SKM-1 (cell line): ENCODE results near the gene KRTAP5-11.
"Not testable (repeated sequence)": the region's sequence is repeated elsewhere in the genome, so short reads cannot be mapped to it uniquely, and the experiment has no call there.

Source experiments
- DNase-seq: peaks from one replicate; lab custom pipeline; 2025; ENCODE audit not compliant: unreplicated experiment; lab: John Stamatoyannopoulos, UW

The KRTAP5-11 gene

GRCh38 chr11:71581826-71582225, 849 bp downstream of the KRTAP5-11 start:
- no peak for DNase-seq

GRCh38 chr11:71580057-71581003, 2.3 kb downstream of the KRTAP5-11 start:
- peak; percentile 7 for DNase-seq

- not testable (repeated sequence) for DNase-seq
Observed at GRCh38 chr11:71579513-71579912, 3.2 kb downstream of the KRTAP5-11 start.

- DNase-seq: no peak
Observed at GRCh38 chr11:71577469-71578004, 5.1 kb downstream of the KRTAP5-11 start.

- DNase-seq: not testable (repeated sequence)
Observed at GRCh38 chr11:71576688-71577465, 5.8 kb downstream of the KRTAP5-11 start.

- no peak for DNase-seq
Observed at GRCh38 chr11:71575723-71576424, 6.8 kb downstream of the KRTAP5-11 start.

- DNase-seq: no peak
Observed at GRCh38 chr11:71574418-71574817, 8.3 kb downstream of the KRTAP5-11 start.

GRCh38 chr11:71572811-71573210, 9.9 kb downstream of the KRTAP5-11 start:
- DNase-seq: no peak

GRCh38 chr11:71571101-71571850, 11.4 kb downstream of the KRTAP5-11 start:
- DNase-seq: not testable (repeated sequence)

GRCh38 chr11:71568704-71569349, 13.8 kb downstream of the KRTAP5-11 start:
- no peak for DNase-seq

- DNase-seq: not testable (repeated sequence)
Observed at GRCh38 chr11:71567633-71568032, 15.0 kb downstream of the KRTAP5-11 start.

GRCh38 chr11:71566626-71567599, 15.8 kb downstream of the KRTAP5-11 start:
- DNase-seq: not testable (repeated sequence)

GRCh38 chr11:71566081-71566620, 16.5 kb downstream of the KRTAP5-11 start:
- DNase-seq: no peak

- DNase-seq: no peak
Observed at GRCh38 chr11:71565263-71565662, 17.4 kb downstream of the KRTAP5-11 start, which contains the start of gene KRTAP5-10. TSS of gene KRTAP5-10 (plus strand) at chr11:71565563. CDS start at chr11:71565588, 25 bp downstream.

- no peak for DNase-seq
Observed at GRCh38 chr11:71564430-71564829, 18.2 kb downstream of the KRTAP5-11 start.

- peak; percentile 19 for DNase-seq
Observed at GRCh38 chr11:71563406-71563805, 19.3 kb downstream of the KRTAP5-11 start.

- no peak for DNase-seq
Observed at GRCh38 chr11:71562120-71562519, 20.6 kb downstream of the KRTAP5-11 start.

- no peak for DNase-seq
Observed at GRCh38 chr11:71558996-71559395, 23.7 kb downstream of the KRTAP5-11 start.
